NB4 (cell line): Measurements from ENCODE around the gene AGTR2.
"Not testable (repeated sequence)": the region's sequence is repeated elsewhere in the genome, so short reads cannot be mapped to it uniquely, and the experiment has no call there.

ENCODE experiments used
- CTCF ChIP-seq: IDR thresholded peaks from one replicate; pipeline ENCODE4 v1.5.1; 2012; ENCODE audit warnings: low read depth, low read length
- MYC ChIP-seq: IDR thresholded peaks from 2 replicates; pipeline ENCODE4 v1.6.1; 2011; ENCODE audit warnings: low read depth, low read length
- POLR2A ChIP-seq: IDR thresholded peaks from 2 replicates; pipeline ENCODE4 v1.6.1; 2011; ENCODE audit warnings: mild to moderate bottlenecking; ENCODE audit not compliant: insufficient read length; ENCODE audit errors: extremely low read depth
- TF ChIP-seq, protein P1 (sequence below): IDR thresholded peaks from 2 replicates; pipeline ENCODE4 v1.6.1; 2011; ENCODE audit warnings: low read depth, low read length

GRCh38 chrX:116217080-116217479, 46.5 kb downstream of the AGTR2 start:
- TF ChIP-seq, protein P1, sequence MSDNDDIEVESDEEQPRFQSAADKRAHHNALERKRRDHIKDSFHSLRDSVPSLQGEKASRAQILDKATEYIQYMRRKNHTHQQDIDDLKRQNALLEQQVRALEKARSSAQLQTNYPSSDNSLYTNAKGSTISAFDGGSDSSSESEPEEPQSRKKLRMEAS = not testable (repeated sequence)
- TF ChIP-seq CTCF, POLR2A, MYC: not testable (repeated sequence)
